NCI-H128 (cell line): Measurements from ENCODE around the gene INHA.

Experiments
- DNase-seq: peaks from one replicate; lab custom pipeline; 2025; ENCODE audit not compliant: unreplicated experiment; lab: John Stamatoyannopoulos, UW

INHA gene, protein sequence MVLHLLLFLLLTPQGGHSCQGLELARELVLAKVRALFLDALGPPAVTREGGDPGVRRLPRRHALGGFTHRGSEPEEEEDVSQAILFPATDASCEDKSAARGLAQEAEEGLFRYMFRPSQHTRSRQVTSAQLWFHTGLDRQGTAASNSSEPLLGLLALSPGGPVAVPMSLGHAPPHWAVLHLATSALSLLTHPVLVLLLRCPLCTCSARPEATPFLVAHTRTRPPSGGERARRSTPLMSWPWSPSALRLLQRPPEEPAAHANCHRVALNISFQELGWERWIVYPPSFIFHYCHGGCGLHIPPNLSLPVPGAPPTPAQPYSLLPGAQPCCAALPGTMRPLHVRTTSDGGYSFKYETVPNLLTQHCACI

DNA sequence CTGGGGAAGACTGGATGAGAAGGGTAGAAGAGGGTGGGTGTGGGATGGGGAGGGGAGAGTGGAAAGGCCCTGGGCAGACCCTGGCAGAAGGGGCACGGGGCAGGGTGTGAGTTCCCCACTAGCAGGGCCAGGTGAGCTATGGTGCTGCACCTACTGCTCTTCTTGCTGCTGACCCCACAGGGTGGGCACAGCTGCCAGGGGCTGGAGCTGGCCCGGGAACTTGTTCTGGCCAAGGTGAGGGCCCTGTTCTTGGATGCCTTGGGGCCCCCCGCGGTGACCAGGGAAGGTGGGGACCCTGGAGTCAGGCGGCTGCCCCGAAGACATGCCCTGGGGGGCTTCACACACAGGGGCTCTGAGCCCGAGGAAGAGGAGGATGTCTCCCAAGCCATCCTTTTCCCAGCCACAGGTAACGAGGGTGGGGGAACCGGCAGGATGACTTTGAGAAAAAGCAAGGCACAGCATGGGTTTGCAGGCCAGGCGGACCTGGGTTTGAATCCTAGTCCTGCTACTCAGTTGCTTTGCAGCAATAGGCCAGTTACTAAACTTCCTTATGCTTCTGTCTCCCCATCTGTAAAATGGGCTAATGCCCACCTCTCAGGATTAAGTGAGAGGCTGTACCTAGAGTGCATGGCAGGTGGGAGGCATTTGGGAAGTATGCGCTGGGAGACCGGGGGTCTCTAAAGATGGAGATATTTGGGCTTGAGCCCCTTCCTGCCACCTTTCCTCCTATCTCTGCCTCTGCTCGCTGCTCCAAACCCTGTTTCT is at the start of gene INHA:
INHA (plus strand) TSS at position 74 of the 765 bp plus-strand sequence; CDS start at position 139, 65 bp downstream.
- DNase-seq = no peak

DNA sequence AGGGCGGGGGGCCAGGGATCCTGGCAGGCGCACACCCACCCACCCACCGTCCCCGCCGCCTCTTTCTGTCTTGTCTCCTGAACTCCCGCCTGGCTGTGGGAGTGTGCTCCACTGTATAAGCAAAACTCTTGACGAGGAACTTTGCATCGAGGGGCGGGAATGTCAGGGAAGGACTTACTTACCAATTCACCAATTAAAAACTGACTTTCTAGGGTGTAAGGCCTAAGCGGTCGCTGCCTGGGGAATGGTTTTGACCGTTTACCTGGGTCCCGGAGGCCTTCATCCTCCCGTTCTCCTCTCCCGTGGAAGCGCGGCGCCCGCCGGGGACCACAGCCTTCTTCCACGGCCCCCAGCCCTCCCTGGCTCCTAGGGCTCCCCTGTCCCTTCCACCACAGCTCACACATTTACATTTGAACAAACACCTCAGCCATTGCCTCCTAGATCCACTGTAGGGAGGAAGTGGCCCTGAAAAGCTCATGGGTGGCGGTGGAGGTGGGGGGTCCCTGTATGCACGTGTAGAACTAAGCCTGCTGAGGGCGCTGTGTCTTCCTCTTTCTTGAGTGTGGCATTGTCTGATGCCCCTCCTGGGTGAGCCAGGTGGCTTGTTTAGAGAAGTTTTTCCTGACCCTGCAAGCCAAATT is 49.0 kb upstream of the INHA start:
- DNase-seq = no peak

DNA sequence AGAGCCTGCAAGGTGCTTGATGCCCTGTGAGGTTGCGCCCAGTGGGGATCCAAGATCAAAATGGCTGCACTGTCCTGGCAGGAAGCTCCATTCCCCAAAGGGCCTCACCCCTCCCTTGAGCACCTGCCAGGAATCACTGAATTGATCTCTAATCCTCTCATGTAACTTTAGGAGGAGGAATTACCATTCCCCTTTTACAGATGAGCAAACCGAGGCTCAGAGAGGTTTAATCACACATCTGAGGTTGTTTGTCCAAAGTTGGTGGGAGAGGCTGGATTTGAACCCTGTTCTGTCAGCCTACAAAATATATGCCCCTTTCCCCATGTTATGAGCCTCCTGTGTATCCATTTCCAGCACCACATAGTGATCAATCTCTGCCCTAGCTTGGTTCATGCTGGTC is 47.3 kb upstream of the INHA start:
- no peak for DNase-seq

DNA sequence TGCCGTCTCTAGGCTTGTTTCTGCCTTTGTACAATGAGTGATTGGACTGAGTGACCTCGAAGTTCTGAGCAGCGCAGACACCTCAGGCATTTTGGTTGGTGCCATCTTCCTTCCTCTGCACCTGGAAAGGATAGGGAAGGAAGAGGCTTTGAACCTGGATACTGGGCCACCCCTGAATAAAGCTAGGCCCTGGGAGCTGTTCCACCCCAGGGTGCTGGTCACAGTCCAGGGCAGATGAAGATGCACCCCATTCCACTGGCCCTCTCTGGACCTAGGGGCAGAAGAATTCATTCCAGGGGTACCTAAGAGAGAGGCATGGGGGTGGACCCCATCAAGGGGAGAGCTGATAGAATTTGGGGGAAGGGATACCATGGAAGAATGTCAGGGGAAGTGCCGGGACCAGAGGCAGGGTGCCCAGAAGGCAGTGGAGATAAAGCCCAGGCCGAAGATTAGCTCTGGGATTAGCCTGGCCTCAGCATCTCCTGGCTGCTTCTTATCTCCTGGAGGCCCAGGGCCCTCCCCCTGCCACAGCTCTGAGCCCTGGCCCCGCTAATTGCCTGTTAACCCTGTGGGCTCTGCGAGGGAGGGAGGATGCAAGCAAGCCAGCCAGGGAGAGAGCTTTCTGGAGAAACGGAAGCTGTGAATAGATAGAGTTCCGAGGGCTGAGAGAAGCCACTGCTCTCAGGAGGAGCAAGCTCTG is 46.4 kb upstream of the INHA start:
- no peak for DNase-seq

DNA sequence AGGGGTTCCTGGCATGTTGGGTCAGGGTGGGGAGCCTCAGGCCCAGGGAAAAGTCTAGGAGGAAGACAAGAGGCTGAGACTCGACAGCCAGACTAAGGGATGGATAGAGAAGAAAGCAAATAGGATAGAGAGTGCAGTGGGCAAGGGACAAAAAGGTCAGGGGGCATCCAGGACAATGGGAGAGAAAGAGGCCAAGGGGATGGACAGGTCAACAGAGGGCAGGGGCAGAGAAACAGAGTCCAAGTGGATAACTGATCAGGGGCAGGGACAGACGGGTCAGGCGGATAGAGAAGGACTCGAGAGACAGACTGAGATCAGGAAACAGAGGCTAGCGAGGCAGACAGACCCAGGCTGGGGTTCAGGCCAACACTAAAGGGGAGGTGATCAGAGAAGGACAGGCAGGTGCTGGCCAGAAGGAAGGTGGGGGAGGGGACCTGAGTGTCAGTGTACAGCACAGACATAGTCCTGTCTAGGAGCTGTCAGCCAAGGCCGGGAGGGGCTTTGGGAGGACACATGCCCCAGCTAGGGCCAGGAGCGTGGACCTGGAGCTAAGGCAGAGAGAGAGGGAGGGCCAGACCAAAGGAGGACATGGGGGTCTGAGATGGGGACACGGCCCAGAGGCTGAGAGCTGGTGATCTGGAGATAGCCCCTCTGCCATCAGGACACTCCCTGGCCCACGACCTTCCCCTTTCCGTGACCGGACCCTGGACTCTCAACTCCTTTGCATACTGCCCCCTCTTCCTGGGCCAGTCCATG is 45.6 kb upstream of the INHA start:
- no peak for DNase-seq

DNA sequence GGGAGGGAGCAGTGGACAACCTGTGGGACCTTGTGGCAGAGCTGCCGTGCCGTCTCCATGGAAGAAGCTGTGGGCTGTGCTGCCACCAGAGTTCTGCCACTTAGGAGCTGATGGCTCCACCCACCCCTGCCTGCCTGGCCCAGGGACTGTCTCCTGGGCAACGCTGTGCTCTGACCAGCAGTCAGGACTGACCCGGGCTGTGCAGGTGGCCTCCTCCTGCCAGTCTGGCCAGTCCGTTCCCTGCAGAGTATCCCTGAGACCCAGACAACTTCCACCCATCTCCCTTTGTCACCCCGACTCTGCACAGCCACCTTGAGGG is 45.1 kb upstream of the INHA start:
- no peak for DNase-seq

DNA sequence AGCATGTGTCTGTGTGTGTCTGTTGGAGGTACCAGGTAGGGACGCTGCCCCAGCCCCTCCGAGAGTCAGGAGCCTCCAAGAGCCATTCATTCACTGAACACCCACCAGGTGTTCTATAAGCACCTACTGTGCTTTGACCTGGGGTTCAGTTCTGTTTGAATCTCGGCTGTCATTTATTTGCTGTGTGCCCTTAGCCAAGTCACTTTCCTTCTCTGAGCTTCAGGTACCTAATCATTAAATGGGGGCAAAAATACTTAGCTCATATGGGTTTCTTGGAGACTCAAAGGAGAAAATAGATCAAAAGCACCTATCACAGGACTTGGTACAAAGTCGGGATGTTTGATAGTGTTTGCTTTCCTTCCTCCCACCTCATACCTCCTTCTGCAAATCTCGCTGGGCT is 44.6 kb upstream of the INHA start:
- no peak for DNase-seq

DNA sequence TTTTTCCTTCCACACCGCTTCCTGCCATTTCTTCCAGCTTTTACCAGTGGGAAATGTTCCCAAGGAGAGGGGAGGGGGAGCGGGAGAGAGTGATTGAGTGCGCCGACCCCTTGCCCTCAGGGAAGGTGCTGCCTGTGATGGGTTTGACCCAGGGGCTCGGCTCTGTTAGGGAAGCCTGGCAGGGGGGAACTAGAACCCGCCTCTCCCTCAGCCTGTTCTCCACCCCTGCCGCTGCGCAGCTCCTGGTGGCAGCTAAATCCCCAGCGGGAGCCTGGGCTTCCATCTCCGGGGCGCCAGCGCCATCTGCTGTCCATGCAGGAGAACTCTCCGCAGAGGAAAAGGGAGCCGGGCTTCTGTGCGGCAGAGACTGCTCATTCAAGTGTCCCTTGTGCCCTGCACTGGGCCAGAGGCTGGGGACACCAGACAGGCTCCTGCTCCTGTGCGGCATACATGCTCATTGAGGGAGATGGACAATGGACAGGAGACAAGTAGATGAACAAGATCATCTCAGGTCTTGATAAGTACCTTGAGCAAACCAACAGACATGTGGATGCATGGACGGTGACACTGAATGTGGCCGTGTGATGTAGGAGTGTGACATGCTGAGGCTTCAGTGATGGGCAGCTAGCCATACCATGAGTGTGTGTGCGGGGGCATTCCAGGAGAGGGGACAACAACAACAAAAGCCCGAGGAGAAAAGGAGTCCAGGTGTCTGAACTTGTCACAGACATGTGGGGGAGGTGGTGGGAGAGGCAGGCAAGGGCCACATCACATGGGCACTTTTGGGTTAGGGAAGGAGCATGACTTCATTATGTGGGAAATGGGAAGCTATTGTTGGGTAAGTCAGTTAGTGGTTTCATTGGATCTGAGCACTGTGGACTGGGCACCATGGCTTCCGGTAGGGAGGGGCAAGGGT is 41.8 kb upstream of the INHA start:
- DNase-seq = peak; percentile 45

DNA sequence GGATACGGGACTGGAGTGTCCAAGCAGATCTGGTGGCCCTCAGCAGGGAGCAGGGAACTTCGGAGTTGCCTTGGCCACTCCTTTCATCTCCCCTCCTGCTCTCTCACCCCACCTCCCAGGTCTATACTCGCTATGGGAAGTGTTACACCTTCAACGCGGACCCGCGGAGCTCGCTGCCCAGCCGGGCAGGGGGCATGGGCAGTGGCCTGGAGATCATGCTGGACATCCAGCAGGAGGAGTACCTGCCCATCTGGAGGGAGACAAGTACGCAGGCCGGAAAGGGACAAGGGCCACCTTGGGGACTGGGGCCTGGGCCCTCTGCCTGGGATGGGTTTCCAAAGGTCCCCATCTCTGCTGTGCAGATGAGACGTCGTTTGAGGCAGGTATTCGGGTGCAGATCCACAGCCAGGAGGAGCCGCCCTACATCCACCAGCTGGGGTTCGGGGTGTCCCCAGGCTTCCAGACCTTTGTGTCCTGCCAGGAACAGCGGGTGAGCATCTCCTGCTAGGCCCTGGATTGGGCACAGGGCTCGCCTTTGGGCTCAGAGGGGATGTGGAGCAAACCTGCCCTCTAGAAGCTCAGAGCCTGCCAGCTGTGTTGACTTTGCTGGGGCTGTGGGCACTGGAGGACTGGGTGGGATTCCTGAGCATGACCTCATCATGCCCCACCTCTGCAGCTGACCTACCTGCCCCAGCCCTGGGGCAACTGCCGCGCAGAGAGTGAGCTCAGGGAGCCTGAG is 40.3 kb upstream of the INHA start:
- DNase-seq = no peak

DNA sequence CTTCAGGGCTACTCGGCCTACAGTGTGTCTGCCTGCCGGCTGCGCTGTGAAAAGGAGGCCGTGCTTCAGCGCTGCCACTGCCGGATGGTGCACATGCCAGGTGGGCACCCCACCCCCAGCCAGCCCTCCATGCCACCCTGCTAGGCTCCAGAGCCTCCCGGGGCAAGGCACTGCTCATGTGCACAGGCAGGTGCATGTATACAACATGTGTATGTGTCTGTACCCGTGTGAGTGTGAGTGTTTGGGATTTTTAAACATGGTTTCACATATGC is 39.8 kb upstream of the INHA start:
- no peak for DNase-seq

DNA sequence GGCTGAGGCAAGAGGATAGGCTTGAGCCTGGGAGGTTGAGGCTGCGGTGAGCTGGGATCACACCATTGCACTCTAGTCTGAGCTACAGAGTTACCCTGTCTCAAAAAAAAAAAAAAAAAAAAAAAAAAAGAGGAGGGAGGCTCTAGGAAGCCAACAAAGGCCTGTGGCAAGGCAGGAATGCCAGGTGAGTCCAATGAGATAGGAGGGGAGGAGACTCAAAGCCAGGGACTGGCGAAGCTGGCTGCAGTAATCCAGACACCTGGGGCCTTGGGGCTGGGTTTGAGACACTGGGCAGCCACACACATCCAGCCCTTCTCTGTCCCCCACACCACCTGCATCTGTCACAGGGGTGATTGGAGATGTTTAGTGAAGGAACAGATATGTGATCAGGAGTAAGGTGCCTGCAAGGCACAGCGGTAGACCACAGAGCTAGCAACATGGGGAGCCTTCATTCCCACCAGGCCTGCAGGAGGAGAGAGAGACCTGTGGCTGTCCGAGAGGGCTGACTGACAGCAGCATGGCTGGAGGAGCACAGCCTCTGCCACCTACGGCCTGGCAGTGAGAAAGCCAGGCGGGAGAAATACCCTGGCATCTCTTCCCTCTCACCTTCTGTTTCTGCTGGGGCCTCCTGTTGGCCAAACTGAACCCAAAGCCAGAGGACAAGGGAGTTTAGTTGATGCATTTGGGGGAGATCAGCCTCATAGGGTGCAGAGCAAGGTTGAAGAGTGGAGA is 38.0 kb upstream of the INHA start:
- DNase-seq = no peak

DNA sequence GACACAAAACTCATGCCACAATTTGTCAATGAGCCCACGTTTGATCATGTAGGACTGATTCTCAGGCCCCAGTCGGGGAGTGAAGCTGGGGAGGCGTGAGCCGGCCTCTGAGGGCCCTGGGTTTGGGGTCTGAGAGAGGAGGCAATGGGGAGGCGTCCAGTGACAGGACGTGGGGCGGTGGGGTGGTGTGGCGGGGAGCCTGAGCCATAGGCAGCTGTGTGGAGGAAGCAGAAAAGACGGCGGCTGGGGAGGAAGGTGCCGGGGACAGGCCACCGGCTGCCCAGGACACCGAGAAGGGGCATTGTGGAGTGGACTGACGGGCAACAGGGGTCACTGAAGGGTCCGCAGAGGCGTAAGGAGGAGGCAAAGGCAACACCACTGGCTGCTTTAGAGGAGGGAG is 35.7 kb upstream of the INHA start:
- DNase-seq = no peak

DNA sequence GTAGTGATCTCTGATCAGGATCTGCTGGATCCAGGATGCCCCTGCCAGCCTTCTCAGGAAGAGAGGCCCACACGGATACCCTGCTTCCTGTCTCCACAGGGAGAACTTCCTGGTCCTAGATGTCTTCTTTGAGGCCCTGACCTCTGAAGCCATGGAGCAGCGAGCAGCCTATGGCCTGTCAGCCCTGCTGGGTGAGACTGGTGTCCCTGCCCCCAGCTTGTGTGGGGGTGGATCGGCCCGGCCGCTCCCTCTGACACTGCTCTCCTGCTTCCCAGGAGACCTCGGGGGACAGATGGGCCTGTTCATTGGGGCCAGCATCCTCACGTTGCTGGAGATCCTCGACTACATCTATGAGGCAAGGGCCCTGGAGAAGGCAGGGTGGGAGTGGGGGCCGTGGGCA is 35.1 kb upstream of the INHA start:
- DNase-seq = no peak

DNA sequence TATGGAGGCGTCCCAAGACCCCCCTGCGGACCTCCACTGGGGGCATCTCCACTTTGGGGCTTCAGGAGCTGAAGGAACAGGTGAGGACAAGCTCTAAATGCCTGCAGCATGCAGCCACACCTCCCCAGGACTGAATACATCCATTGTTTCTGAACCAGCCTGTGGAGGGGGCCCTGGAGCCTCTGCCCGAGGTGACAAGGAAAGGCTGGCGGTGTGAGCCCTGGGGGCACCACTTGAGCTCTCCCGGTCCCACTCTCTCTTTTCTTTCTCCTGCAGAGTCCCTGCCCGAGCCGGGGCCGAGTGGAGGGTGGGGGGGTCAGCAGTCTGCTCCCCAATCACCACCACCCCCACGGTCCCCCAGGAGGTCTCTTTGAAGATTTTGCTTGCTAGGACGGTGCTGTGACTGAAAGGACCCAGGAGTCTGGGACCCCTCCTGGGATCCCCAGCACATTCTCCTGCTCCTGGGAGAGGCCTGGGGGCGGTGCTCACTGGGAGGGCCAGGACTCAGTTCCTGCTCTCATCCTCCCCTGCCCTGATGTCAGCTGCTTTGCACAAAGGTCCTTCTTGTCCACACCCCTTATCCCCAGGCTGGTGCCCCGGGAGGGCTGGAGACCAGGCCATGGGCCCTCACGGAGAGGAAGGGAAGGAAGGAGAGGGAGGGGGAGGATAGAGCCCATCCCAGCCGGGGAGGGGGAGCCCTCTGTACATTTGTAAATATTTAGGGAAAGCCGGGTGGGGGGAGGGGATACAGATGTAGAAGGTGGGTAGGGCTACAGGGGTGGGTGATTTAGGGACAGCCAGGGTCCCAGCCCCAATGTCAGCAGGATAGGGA is 34.2 kb upstream of the INHA start:
- DNase-seq = no peak

DNA sequence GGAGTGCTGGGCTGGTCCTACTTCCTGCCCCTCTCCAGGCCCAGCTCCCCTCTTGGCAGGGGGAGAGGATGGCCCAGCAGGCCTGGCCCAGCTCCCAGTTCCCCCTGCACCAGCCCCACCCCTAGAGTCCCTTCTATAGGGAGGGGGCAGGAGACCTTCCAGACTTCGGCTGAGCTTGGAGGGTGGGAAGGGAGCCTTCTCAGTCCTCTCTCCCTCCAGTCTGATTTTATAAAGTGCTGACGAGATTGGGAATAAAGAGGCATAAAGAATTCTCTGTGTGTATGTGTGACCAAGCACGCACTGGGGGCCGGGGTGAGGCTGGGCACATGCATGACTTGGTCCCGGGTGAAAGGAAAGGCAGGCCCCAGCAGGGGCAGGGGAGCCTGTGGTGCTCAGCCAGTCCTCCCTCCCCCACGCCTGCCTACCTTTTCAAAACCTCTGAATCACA is 33.6 kb upstream of the INHA start:
- no peak for DNase-seq

DNA sequence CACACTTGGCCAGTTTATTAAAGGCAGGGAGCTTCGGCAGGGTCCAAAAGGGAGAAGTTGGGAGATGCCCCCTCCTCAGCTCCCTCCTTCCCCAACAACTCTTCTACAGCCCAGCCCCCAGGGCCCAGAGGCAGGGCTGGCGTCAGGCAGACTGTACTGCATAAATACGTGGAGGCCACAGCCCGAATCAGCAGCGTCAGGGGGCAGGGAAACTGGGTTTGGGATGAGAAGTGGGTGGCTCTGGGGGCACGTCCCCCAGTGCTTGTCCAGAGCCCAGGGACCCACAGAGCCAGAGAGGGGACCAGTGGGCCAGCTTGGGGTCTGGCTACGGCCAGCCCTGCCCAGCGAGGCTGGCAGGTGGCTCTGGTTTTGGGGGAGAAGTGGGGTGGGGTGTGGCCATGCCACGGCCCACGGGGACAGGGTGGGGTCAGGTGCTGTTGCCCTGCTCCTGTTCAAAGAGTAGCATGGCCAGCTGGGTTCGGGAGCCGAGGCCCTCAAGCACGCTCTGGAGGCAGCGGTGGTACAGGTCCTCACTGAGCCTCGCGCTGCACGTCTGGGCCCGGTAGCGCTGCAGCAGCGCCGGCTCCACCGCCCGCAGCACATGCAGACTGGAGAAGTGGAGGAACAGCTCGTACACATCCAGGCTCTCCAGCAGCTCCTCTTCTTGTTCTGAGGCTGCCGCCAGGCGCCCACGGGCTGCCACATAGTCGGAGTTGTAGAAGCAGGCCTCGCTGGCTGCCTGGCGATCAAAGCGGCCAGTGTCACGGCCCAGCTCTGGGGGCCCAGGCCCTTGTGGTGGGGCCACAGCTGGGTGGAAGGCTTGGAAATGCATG is 32.9 kb upstream of the INHA start:
- DNase-seq = no peak
